Smooth muscle cell (in vitro differentiated cells): ENCODE data around the gene LTF. TPM values are rescaled to one million over a fixed set of nuclear protein-coding genes. Genes with fewer than 3 reads are reported as not detected.

Source experiments
- DNase-seq: peaks from one replicate; lab custom pipeline; 2025; ENCODE audit not compliant: unreplicated experiment; lab: John Stamatoyannopoulos, UW
- H2AFZ ChIP-seq: fragments of 200-600 bp; sonication (generic); 2 replicates; pipeline ENCODE4 v1.6.0; 2016; ENCODE audit warnings: antibody characterized with exemption, low read depth, mild to moderate bottlenecking
- H3F3A ChIP-seq: fragments of 200-600 bp; sonication (generic); 2 replicates; pipeline ENCODE4 v1.6.0; 2017; ENCODE audit warnings: antibody characterized with exemption, low read depth
- H3K27ac ChIP-seq: fragments of 200-600 bp; sonication (generic); 2 replicates; pipeline ENCODE4 v1.5.1; 2016; ENCODE audit warnings: low read depth, mild to moderate bottlenecking
- H3K27me3 ChIP-seq: fragments of 200-600 bp; sonication (generic); 2 replicates; pipeline ENCODE4 v1.6.1; 2016; ENCODE audit warnings: low read depth, mild to moderate bottlenecking
- H3K36me3 ChIP-seq: fragments of 200-600 bp; sonication (generic); 2 replicates; pipeline ENCODE4 v1.5.1; 2016; ENCODE audit warnings: low read depth
- H3K4me1 ChIP-seq: fragments of 200-600 bp; sonication (generic); 2 replicates; pipeline ENCODE4 v1.5.1; 2016; ENCODE audit warnings: low read depth
- H3K4me2 ChIP-seq: fragments of 200-600 bp; sonication (generic); 2 replicates; pipeline ENCODE4 v1.6.0; 2016; ENCODE audit warnings: mild to moderate bottlenecking
- H3K4me3 ChIP-seq: fragments of 200-600 bp; sonication (generic); 2 replicates; pipeline ENCODE4 v1.5.1; 2016; ENCODE audit warnings: mild to moderate bottlenecking
- H3K79me2 ChIP-seq: fragments of 200-600 bp; sonication (generic); 2 replicates; pipeline ENCODE4 v1.6.0; 2016; ENCODE audit warnings: low read depth, mild to moderate bottlenecking
- H3K9ac ChIP-seq: fragments of 200-600 bp; sonication (generic); 2 replicates; pipeline ENCODE4 v1.6.0; 2016; ENCODE audit warnings: low read depth
- H3K9me3 ChIP-seq: fragments of 200-600 bp; sonication (generic); replicated peaks from 2 replicates; pipeline ENCODE4 v1.5.1; 2016; ENCODE audit warnings: low read depth
- H4K20me1 ChIP-seq: fragments of 200-600 bp; sonication (generic); 2 replicates; pipeline ENCODE4 v1.6.0; 2016; ENCODE audit warnings: low read depth
- CTCF ChIP-seq: fragments of 200-600 bp; sonication (generic); IDR thresholded peaks from 2 replicates; pipeline ENCODE4 v1.5.1; 2017; ENCODE audit warnings: borderline replicate concordance, mild to moderate bottlenecking, antibody characterized with exemption; ENCODE audit not compliant: insufficient read depth, poor library complexity, severe bottlenecking
- WGBS: methylation state at CpG from one replicate; pipeline ENCODE4 v1.1.7; 2016; ENCODE audit warnings: low lambda C conversion rate; 5-methylcytosine and 5-hydroxymethylcytosine counted together
- polyA plus RNA-seq: library from polyadenylated mRNA; unstranded; fragments of >200 nt; fragmentation: Nextera tagmentation; extraction: Ambion mirVana; gene quantifications from 2 replicates; pipeline ENCODE4 v1.2.1, GENCODE V29; 2016
- total RNA-seq: library from RNA; depleted of rRNA; stranded (reverse); fragments of >200 nt; gene quantifications from 2 replicates; pipeline ENCODE4 v1.2.3, GENCODE V29; 2014

LTF gene
- total and polyA plus RNA-seq, 2 experiments from 2014 or later, result not detected

- no peaks in the 10 kb centered on the region for H3K9me3 ChIP-seq
- peaks cover 78% of the 10 kb centered on the region for H3K27me3 ChIP-seq
- DNase-seq, result no peak
- no peaks in the 10 kb centered on the region for H3K36me3 ChIP-seq
- H3K4me2 ChIP-seq, result no peak overlapping the region
- H3F3A ChIP-seq, result no peaks in the 10 kb centered on the region
- no peaks in the 10 kb centered on the region for H3K4me1 ChIP-seq
- H3K9ac ChIP-seq, result no peak overlapping the region
- TF ChIP-seq CTCF, result no peak
- no peaks in the 10 kb centered on the region for H3K79me2 ChIP-seq
- H2AFZ ChIP-seq, result no peak overlapping the region
- no peaks in the 10 kb centered on the region for H4K20me1 ChIP-seq
- no peak overlapping the region for H3K4me3 ChIP-seq
- WGBS, result 83% methylated on average over 2 of the region's 2 CpGs
- no peak overlapping the region for H3K27ac ChIP-seq
These were observed 54.0 kb downstream of the LTF start for GRCh38 chr3:46410669-46411068.

- Histone ChIP-seq H3K36me3 (no peaks in the 10 kb centered on the region), H3K4me2 (no peak overlapping the region), H3K4me1 (no peaks in the 10 kb centered on the region), H4K20me1 (no peaks in the 10 kb centered on the region), H2AFZ (no peak overlapping the region), H3K27ac (no peak overlapping the region), H3K27me3 (peaks cover 80% of the 10 kb centered on the region), H3K79me2 (no peaks in the 10 kb centered on the region), H3F3A (no peaks in the 10 kb centered on the region), H3K4me3 (no peak overlapping the region), H3K9me3 (no peaks in the 10 kb centered on the region), H3K9ac (no peak overlapping the region)
- 93% methylated on average over 9 of the region's 9 CpGs for WGBS
- DNase-seq, result no peak
- TF ChIP-seq CTCF, result no peak
These were observed 54.8 kb downstream of the LTF start for GRCh38 chr3:46409739-46410489.

- no peak overlapping the region for H3K4me2 ChIP-seq
These were observed 55.9 kb downstream of the LTF start for GRCh38 chr3:46408853-46409252.

More at GRCh38 chr3:46408853-46409252, 55.9 kb downstream of the LTF start:
- Histone ChIP-seq H3K9ac (no peak overlapping the region), H3K79me2 (no peaks in the 10 kb centered on the region), H3K36me3 (no peaks in the 10 kb centered on the region), H3K27me3 (peaks cover 88% of the 10 kb centered on the region), H2AFZ (no peak overlapping the region), H3K4me1 (no peaks in the 10 kb centered on the region), H3F3A (no peaks in the 10 kb centered on the region), H3K9me3 (no peaks in the 10 kb centered on the region), H4K20me1 (no peaks in the 10 kb centered on the region), H3K27ac (no peak overlapping the region), H3K4me3 (no peak overlapping the region)
- DNase-seq, result no peak
- WGBS, result 92% methylated on average over 7 of the region's 7 CpGs
- TF ChIP-seq CTCF, result no peak
